HG03139 (cell line): ENCODE results near the gene MCM8.

ENCODE experiments used
- ATAC-seq: cut with Tn5 transposase; IDR thresholded peaks from one replicate; pipeline ENCODE4 v1.9.1; 2021; ENCODE audit not compliant: unreplicated experiment

MCM8 gene

GRCh38 chr20:5950271-5951031 lies at the start of gene MCM8, which contains the start of gene TRMT6:
Gene MCM8 (plus strand): TSS chr20:5950652. CDS start chr20:5952016, 1,364 bp downstream.
Gene TRMT6 (minus strand): TSS chr20:5950533. CDS start chr20:5950405, 128 bp downstream.
- peak; percentile 98 for ATAC-seq

- no peak for ATAC-seq
These were observed 49.5 kb upstream of the MCM8 start for GRCh38 chr20:5900908-5901307.

GRCh38 chr20:5908981-5909380 lies 41.5 kb upstream of the MCM8 start:
- ATAC-seq, result no peak

- no peak for ATAC-seq
These were observed 40.3 kb upstream of the MCM8 start for GRCh38 chr20:5910186-5910585.

GRCh38 chr20:5913166-5913565 lies 37.3 kb upstream of the MCM8 start:
- no peak for ATAC-seq

GRCh38 chr20:5914859-5915258 lies 35.6 kb upstream of the MCM8 start:
- ATAC-seq, result no peak

- ATAC-seq, result no peak
These were observed 31.4 kb upstream of the MCM8 start for GRCh38 chr20:5918856-5919625.

- ATAC-seq, result no peak
These were observed 30.6 kb upstream of the MCM8 start for GRCh38 chr20:5919626-5920544.

- no peak for ATAC-seq
These were observed 29.9 kb upstream of the MCM8 start for GRCh38 chr20:5920581-5920980.

- no peak for ATAC-seq
These were observed 27.0 kb upstream of the MCM8 start for GRCh38 chr20:5923493-5923892.

GRCh38 chr20:5925551-5925950 lies 24.9 kb upstream of the MCM8 start:
- ATAC-seq, result no peak

- no peak for ATAC-seq
These were observed 22.5 kb upstream of the MCM8 start for GRCh38 chr20:5927749-5928462.

- no peak for ATAC-seq
These were observed 21.4 kb upstream of the MCM8 start for GRCh38 chr20:5928836-5929715.

- no peak for ATAC-seq
These were observed 19.0 kb upstream of the MCM8 start for GRCh38 chr20:5931411-5931810.

GRCh38 chr20:5932796-5933195 lies 17.7 kb upstream of the MCM8 start:
- ATAC-seq, result no peak

GRCh38 chr20:5933802-5934436 lies 16.5 kb upstream of the MCM8 start:
- ATAC-seq, result no peak

GRCh38 chr20:5935384-5935783 lies 15.1 kb upstream of the MCM8 start:
- no peak for ATAC-seq

GRCh38 chr20:5936238-5936637 lies 14.2 kb upstream of the MCM8 start:
- ATAC-seq, result no peak

- ATAC-seq, result no peak
These were observed 11.9 kb upstream of the MCM8 start for GRCh38 chr20:5938456-5939029.
